Ovary (tissue), 9 donors: ENCODE data around the gene MORN1. TPM values are rescaled to one million over a fixed set of nuclear protein-coding genes. Genes with fewer than 3 reads are reported as not detected.

Source experiments
- DNase-seq, 5 donors: peaks; one replicate each; pipeline ENCODE4 v3.0.0-alpha.2; 2019 to 2020
- H3K27ac ChIP-seq, 2 donors: fragments of 200-600 bp; one replicate each; pipeline versions ENCODE4 v1.5.1 to v1.8.0; 2019 to 2022
- H3K27me3 ChIP-seq: fragments of 200-600 bp; one replicate; pipeline ENCODE4 v1.8.0; 2022
- H3K36me3 ChIP-seq: fragments of 200-600 bp; sonication (generic); one replicate; pipeline ENCODE4 v1.5.1; 2019
- H3K4me1 ChIP-seq: one replicate; pipeline ENCODE4 v1.8.1; 2013; ENCODE audit warnings: mild to moderate bottlenecking, moderate library complexity; ENCODE audit not compliant: insufficient read depth
- H3K4me3 ChIP-seq: fragments of 200-600 bp; sonication (generic); one replicate; pipeline ENCODE4 v1.5.1; 2017
- H3K9me3 ChIP-seq, 2 donors: fragments of 200-600 bp in 1 of 2; sonication (generic) in 1 of 2; one replicate each; pipeline versions ENCODE4 v1.5.1 to v1.8.1; 2013 to 2019; ENCODE audit warnings: mild to moderate bottlenecking in 1 of 2, moderate library complexity in 1 of 2
- EP300 ChIP-seq: sonication (generic); formaldehyde crosslinking; IDR thresholded peaks from one replicate; pipeline ENCODE4 v1.6.1; 2017; ENCODE audit warnings: antibody characterized with exemption
- POLR2A ChIP-seq: fragments of 450-650 bp; IDR thresholded peaks from one replicate; pipeline ENCODE4 v1.6.1; 2017; ENCODE audit warnings: antibody characterized with exemption, mild to moderate bottlenecking, moderate library complexity
- WGBS, 3 donors: extraction: QIAGEN DNeasy Blood & Tissue Kit in 1 of 3; methylation state at CpG; one replicate each; pipeline versions ENCODE4 v1.1.5 to v1.1.7; 2013 to 2017; 5-methylcytosine and 5-hydroxymethylcytosine counted together
- intact Hi-C, 4 donors: fragments of 100-400 bp; cut with DNase I; formaldehyde crosslinking; loops; one replicate each; pipeline versions ENCODE4 v1.11.0 to v1.15.1; 2022 to 2023
- polyA plus RNA-seq, 2 donors: library from polyadenylated mRNA; stranded (reverse); fragments of 200-250 nt in 1 of 2; fragments of 350-450 nt in 1 of 2; fragmentation: Illumina TruSeq in 1 of 2; extraction: RNeasy Lipid Tissue Mini Kit (QIAGEN cat#74804) in 1 of 2; gene quantifications; one replicate each; pipeline ENCODE4 v1.2.3, GENCODE V29; 2013 to 2014
- total RNA-seq, 7 donors: library from RNA; depleted of rRNA in 2 of 7; stranded (reverse); fragments of >200 nt in 2 of 7; fragmentation: NEBNext Ultra II Directional in 3 of 7; extraction: Animal tissue kit (Norgen Biotek cat#: 25700) in 3 of 7; gene quantifications; one replicate each; pipeline versions ENCODE4 v1.1.0 to v1.2.4, GENCODE V29; 2016 to 2023
- TF ChIP-seq, protein P1 (sequence below), 3 donors: fragments of 450-650 bp in 2 of 3; fragments of 200-600 bp in 1 of 3; IDR thresholded peaks; one replicate each; pipeline versions ENCODE4 v1.5.1 to v1.8.0; 2016 to 2022; ENCODE audit warnings: antibody characterized with exemption in 3 of 3, mild to moderate bottlenecking in 1 of 3
- donor health status: DM: no; HTN: no; CAD: no; lungs with moderate emphysema.
- donor health status: DM: no; HTN: no; CAD: no.
- donor health status: Bipolar disorder and iron deficiency.
- donor health status: DM: yes; HTN: yes; CAD: no.
- donor health status: DM: no; HTN: no; CAD: no.
- donor health status: DM: yes; HTN: yes; CAD: no.

MORN1 gene
- total and polyA plus RNA-seq, 9 donors: 1.7 to 24.2 (median 17.7) TPM

DNA sequence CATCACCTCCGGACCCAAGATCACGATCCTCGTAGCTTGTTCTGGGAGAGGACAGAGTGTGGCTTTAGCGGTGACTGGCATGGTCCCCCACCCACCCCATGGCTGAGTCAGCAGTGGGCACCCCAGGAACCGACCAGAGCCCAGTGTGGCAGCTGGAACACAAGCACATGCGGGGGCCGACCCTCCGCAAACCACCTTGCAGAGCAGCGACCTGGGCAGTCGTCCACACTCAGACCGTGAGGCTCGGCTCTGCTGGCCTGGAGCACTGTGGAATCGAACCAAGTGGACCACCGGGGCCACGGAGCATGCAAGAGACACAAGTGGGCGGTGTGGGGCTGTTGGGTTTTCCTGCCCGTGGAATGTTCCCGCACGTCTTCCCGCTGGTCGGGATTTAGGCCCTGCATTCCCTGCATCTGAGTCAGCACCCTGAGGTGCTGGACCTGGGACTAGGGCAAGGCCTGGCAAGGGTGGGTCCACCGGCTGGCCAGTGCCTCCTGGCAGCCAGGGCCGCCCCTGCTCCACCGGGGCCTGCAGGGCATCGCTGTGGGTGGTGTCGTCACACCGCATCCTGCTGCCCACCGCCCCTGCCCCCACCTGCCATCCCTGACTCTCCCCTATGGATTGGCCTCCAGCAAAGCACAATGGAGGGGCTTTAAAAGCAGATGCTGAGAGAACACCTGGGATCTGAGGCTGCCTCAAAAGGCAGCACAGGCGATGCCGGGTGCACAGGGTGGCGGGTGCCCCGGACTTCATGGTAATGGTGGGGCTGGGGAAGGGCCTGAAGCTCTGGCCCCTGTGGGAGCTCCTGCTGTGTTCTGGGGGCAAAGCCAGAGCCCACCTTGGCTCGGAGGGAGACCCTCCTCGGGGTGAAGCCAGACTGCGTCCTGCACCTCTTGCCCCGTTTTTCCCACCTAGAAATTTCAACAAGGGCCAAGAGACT lies 18.5 kb downstream of the MORN1 start:
- Histone ChIP-seq H3K36me3 (no peaks in the 10 kb centered on the region), H3K4me3 (no peak overlapping the region), H3K9me3 (no peaks in the 10 kb centered on the region), H3K27ac (no peak overlapping the region), H3K4me1 (no peaks in the 10 kb centered on the region), H3K27me3 (no peaks in the 10 kb centered on the region)
- intact Hi-C loops: no loop called here
- TF ChIP-seq POLR2A: no peak
- TF ChIP-seq, protein P1, sequence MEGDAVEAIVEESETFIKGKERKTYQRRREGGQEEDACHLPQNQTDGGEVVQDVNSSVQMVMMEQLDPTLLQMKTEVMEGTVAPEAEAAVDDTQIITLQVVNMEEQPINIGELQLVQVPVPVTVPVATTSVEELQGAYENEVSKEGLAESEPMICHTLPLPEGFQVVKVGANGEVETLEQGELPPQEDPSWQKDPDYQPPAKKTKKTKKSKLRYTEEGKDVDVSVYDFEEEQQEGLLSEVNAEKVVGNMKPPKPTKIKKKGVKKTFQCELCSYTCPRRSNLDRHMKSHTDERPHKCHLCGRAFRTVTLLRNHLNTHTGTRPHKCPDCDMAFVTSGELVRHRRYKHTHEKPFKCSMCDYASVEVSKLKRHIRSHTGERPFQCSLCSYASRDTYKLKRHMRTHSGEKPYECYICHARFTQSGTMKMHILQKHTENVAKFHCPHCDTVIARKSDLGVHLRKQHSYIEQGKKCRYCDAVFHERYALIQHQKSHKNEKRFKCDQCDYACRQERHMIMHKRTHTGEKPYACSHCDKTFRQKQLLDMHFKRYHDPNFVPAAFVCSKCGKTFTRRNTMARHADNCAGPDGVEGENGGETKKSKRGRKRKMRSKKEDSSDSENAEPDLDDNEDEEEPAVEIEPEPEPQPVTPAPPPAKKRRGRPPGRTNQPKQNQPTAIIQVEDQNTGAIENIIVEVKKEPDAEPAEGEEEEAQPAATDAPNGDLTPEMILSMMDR (IDR thresholded peaks at IDR 0.05): no peak
- no peak for TF ChIP-seq EP300
- WGBS, 3 donors: 90 to 93% (median 93%) methylated on average over 36 of the region's 36 CpGs
- DNase-seq: peak in 3 of 5 donors; percentile 11 to 32 (median 15)

DNA sequence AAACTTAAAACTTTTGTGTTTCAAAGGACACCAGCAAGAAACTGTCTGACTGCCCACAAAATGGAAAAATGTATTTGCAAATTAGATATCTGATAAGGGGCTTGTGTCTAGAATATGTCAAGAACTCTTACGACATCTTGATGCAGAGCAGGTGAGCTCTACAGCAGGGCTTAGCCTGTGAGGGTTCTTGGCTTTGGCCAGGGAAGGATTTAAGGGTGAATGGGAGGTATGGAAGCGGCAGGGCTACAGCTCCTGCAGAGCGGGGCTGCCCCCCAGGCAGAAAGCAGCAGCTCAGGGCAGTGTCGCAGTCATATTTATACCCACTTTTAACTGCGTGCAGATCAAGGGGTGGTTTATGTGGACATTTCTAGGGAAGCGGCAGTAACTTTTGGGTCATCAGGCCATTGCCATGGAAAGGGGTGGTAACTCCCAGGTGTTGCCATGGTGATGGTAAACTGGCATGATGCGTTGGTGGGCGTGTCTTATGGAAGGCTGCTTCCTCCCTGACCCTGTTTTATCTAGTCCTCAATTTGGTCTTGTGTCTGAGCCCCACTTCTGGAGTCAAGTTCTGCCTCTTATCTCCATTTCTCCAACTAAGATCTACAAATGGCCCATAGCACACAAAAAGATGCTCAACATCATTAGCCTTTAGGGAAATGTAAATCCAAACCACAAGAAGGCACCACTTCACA lies 23.2 kb downstream of the MORN1 start:
- WGBS, 3 donors: 90 to 95% (median 91%) methylated on average over 8 of the region's 8 CpGs
- Histone ChIP-seq H3K27me3 (no peaks in the 10 kb centered on the region), H3K4me1 (no peaks in the 10 kb centered on the region), H3K36me3 (no peaks in the 10 kb centered on the region), H3K4me3 (no peak overlapping the region), H3K9me3 (no peaks in the 10 kb centered on the region), H3K27ac (no peak overlapping the region)
- intact Hi-C loops: no loop called here
- no peak for TF ChIP-seq POLR2A
- TF ChIP-seq EP300: no peak
- TF ChIP-seq, protein P1 (IDR thresholded peaks at IDR 0.05): no peak
- DNase-seq: no peak

DNA sequence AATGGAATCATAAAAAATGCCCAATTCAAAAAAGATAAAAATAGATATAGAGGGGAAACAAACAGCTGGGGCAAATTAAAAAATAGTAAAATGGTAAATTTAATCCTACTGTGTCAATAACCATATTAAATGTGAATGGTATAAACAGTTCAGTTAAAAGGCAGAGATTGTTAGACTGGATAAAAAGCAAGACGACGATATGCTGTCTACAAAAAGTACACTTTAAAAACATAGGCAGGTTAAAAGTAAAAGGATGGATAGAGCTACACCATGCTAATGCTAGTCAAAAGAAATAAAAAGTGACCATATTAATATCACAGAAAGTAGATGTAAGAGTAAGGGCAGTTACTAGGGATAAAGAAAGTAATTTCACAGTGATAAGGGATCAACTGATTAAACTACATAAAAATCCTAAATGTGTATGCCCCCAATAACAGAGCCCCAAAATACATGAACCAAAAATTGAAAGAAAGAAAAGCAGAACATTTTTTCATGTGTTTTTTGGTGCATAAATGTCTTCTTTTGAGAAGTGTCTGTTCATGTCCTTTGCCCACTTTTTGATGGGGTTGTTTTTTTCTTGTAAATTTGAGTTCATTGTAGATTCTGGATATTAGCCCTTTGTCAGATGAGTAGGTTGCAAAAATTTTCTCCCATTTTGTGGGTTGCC lies 27.4 kb downstream of the MORN1 start:
- H3K4me3 ChIP-seq: no peak overlapping the region
- H3K36me3 ChIP-seq: no peaks in the 10 kb centered on the region
- no peaks in the 10 kb centered on the region for H3K27me3 ChIP-seq
- no peaks in the 10 kb centered on the region for H3K9me3 ChIP-seq
- H3K4me1 ChIP-seq: no peaks in the 10 kb centered on the region
- WGBS, 3 donors: 94 to 98% (median 97%) methylated on average over 2 of the region's 2 CpGs
- no peak overlapping the region for H3K27ac ChIP-seq
- TF ChIP-seq, protein P1 (IDR thresholded peaks at IDR 0.05): no peak
- TF ChIP-seq EP300 (no peak), POLR2A (no peak)
- intact Hi-C loops: no loop called here
- DNase-seq: no peak

DNA sequence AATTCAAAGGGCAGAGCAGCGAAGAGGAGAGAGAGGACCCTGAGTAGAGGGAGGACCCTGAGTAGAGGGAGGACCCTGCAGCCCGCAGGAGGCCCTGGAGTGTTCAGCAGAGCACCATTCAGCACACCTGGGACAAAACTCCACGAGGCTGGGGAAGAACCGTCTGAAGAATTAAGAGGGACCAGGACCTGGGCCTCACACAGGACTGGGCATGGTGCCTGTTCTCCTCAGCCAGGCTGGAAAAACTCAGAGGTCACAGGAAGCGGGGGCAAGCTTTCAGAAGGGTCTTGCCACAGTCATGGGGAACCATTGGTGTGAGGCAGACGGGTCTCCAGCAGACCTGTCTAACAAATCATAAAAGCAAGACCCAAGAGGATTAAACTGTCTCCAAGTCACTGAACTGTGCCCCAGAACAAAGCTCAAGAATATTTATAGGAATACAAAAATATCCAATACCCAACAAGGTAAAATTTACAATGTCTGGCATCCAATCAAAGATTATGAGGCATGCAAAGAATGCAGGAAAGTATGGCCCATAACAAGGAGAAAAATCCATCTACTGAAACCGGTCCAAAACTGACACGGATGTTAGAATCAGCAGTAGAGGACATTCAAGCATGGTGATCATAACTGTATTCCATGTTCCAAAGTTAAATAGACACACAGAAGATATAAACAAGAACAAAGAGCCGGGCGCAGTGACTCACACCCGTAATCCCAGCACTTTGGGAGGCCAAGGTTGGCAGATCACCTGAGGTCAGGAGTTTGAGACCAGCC lies 30.6 kb downstream of the MORN1 start:
- intact Hi-C loops: no loop called here
- peak in 1 of 5 donors; percentile 23 for DNase-seq
- WGBS, 3 donors: 59 to 65% (median 63%) methylated on average over 11 of the region's 11 CpGs
- Histone ChIP-seq H3K27ac (no peak overlapping the region), H3K9me3 (no peaks in the 10 kb centered on the region), H3K4me3 (no peak overlapping the region), H3K4me1 (no peaks in the 10 kb centered on the region), H3K36me3 (no peaks in the 10 kb centered on the region), H3K27me3 (no peaks in the 10 kb centered on the region)
- no peak for TF ChIP-seq POLR2A
- TF ChIP-seq, protein P1 (IDR thresholded peaks at IDR 0.05): no peak
- no peak for TF ChIP-seq EP300
